HEK293 (cell line): ENCODE measurements around the gene LYST.

ENCODE experiments used
- BCL11A ChIP-seq: fragments of 450-650 bp; formaldehyde crosslinking; IDR thresholded peaks from 2 replicates; pipeline ENCODE4 v1.5.1; 2016; ENCODE audit warnings: low read depth, missing biosample characterization, missing genetic modification characterization
- KLF1 ChIP-seq: fragments of 450-650 bp; formaldehyde crosslinking; IDR thresholded peaks from 2 replicates; pipeline ENCODE4 v1.5.1; 2016; ENCODE audit warnings: missing biosample characterization, missing genetic modification characterization
- KLF16 ChIP-seq: fragments of 450-650 bp; formaldehyde crosslinking; IDR thresholded peaks from 2 replicates; pipeline ENCODE4 v1.5.1; 2017; ENCODE audit warnings: missing biosample characterization, missing genetic modification characterization
- KLF7 ChIP-seq: fragments of 450-650 bp; formaldehyde crosslinking; IDR thresholded peaks from 2 replicates; pipeline ENCODE4 v1.5.1; 2016; ENCODE audit warnings: missing biosample characterization, missing genetic modification characterization, borderline replicate concordance
- SETDB1 ChIP-seq: IDR thresholded peaks from one replicate; pipeline ENCODE4 v1.6.1; 2017; ENCODE audit warnings: mild to moderate bottlenecking, low read length, moderate library complexity, mixed read lengths; ENCODE audit not compliant: insufficient read length
- SP2 ChIP-seq: fragments of 450-650 bp; formaldehyde crosslinking; IDR thresholded peaks from 2 replicates; pipeline ENCODE4 v1.5.1; 2016; ENCODE audit warnings: missing biosample characterization, missing genetic modification characterization
- SP7 ChIP-seq: fragments of 450-650 bp; formaldehyde crosslinking; IDR thresholded peaks from 2 replicates; pipeline ENCODE4 v1.5.1; 2016; ENCODE audit warnings: missing biosample characterization, missing genetic modification characterization
- TCF7L2 ChIP-seq: IDR thresholded peaks from 2 replicates; pipeline ENCODE4 v1.6.1; 2011; ENCODE audit warnings: low read depth, mild to moderate bottlenecking, inconsistent platforms, low read length, moderate library complexity, borderline replicate concordance
- ZFP37 ChIP-seq: fragments of 450-650 bp; formaldehyde crosslinking; IDR thresholded peaks from 2 replicates; pipeline ENCODE4 v1.5.1; 2016; ENCODE audit warnings: missing biosample characterization, missing genetic modification characterization
- ZNF133 ChIP-seq: fragments of 450-650 bp; formaldehyde crosslinking; IDR thresholded peaks from 2 replicates; pipeline ENCODE4 v1.5.1; 2016; ENCODE audit warnings: missing biosample characterization, missing genetic modification characterization
- ZNF2 ChIP-seq: fragments of 450-650 bp; formaldehyde crosslinking; IDR thresholded peaks from 2 replicates; pipeline ENCODE4 v1.5.1; 2016; ENCODE audit warnings: missing biosample characterization, missing genetic modification characterization
- ZNF398 ChIP-seq: fragments of 450-650 bp; formaldehyde crosslinking; IDR thresholded peaks from 2 replicates; pipeline ENCODE4 v1.5.1; 2017; ENCODE audit warnings: missing biosample characterization, missing genetic modification characterization
- ZNF449 ChIP-seq: fragments of 450-650 bp; formaldehyde crosslinking; IDR thresholded peaks from 2 replicates; pipeline ENCODE4 v1.5.1; 2017; ENCODE audit warnings: missing biosample characterization, mild to moderate bottlenecking, missing genetic modification characterization, moderate library complexity
- ZNF518A ChIP-seq: fragments of 450-650 bp; formaldehyde crosslinking; conservative IDR thresholded peaks from 2 replicates; pipeline ENCODE4 v1.5.1; 2016; ENCODE audit warnings: low read depth, missing biosample characterization, missing genetic modification characterization
- ZNF558 ChIP-seq: fragments of 450-650 bp; formaldehyde crosslinking; IDR thresholded peaks from 2 replicates; pipeline ENCODE4 v1.5.1; 2016; ENCODE audit warnings: missing biosample characterization, missing genetic modification characterization
- ZNF747 ChIP-seq: fragments of 450-650 bp; formaldehyde crosslinking; IDR thresholded peaks from 2 replicates; pipeline ENCODE4 v1.5.1; 2016; ENCODE audit warnings: missing biosample characterization, missing genetic modification characterization
- ZNF776 ChIP-seq: fragments of 450-650 bp; formaldehyde crosslinking; IDR thresholded peaks from 2 replicates; pipeline ENCODE4 v1.5.0; 2017; ENCODE audit warnings: missing biosample characterization, missing genetic modification characterization, borderline replicate concordance
- ZNF792 ChIP-seq: fragments of 450-650 bp; formaldehyde crosslinking; IDR thresholded peaks from 2 replicates; pipeline ENCODE4 v1.5.1; 2016; ENCODE audit warnings: missing biosample characterization, missing genetic modification characterization
- ZNF843 ChIP-seq: fragments of 450-650 bp; formaldehyde crosslinking; IDR thresholded peaks from 2 replicates; pipeline ENCODE4 v1.5.1; 2016; ENCODE audit warnings: missing biosample characterization, missing genetic modification characterization
- ZSCAN30 ChIP-seq: fragments of 450-650 bp; IDR thresholded peaks from 2 replicates; pipeline ENCODE4 v1.5.1; 2018; ENCODE audit warnings: missing biosample characterization, mild to moderate bottlenecking, missing genetic modification characterization, moderate library complexity
- TF ChIP-seq, protein P1 (sequence below): fragments of 450-650 bp; formaldehyde crosslinking; IDR thresholded peaks from 2 replicates; pipeline ENCODE4 v1.5.1; 2016; ENCODE audit warnings: missing biosample characterization, missing genetic modification characterization
- TF ChIP-seq, protein P2 (sequence below): fragments of 450-650 bp; formaldehyde crosslinking; IDR thresholded peaks from 2 replicates; pipeline ENCODE4 v1.5.1; 2016; ENCODE audit warnings: missing biosample characterization, missing genetic modification characterization
- TF ChIP-seq, protein P3 (sequence below): fragments of 450-650 bp; formaldehyde crosslinking; IDR thresholded peaks from 2 replicates; pipeline ENCODE4 v1.5.1; 2016; ENCODE audit warnings: missing biosample characterization, missing genetic modification characterization

LYST gene

DNA sequence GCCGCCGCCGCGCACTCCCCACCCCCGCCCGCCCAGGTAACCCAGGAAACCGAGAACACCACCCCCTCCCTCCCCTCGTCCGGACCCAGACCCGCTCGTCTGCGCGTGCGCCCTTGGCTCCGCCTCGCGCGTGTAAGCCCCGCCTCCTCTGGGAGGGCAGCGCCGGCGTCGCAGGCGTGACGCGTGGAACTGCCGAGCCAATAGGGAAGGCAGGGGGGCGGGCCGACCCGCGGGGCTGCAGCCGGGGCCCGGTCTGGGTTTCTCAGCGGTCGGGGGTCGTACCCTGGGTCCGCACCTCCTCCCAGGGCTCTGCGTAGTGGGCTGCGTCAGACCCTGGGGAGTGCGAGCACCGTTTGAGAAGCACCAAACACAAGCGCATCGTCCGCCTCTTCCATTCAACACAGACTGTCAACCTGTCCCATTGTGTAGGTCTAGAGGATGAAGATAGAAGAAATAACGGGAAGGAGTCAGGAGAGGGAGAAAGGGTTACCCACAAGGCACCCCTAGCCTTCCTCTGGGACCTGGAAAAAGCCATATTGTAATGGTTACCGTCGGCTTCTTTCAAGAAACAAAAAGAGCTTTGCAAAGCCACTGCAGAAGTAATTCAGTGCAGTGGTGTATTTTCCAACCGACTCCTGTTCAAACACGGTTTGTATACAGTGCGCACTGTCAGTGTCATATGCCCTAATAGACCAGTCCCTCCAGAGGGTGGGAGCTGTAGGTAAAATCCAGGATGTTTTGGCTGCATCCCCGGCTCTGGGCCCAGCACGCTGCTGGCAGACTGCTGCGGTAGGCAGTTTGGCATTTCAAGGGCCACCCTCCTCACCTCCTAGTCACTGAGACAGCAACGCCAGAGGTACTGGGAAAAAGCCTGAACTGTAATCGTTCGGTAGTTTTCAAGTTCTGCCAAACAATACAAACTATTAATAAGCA, 473 bp upstream of the LYST start (continued):
- TF ChIP-seq ZNF843 (tag by site-specific recombination) (peak; percentile 78), ZNF518A (tag by site-specific recombination) (0 out of 2 replicates have a peak, but pooled peaks have one; percentile 25), ZNF776 (tag by site-specific recombination) (no peak), SETDB1 (no peak), KLF7 (tag by site-specific recombination) (no peak), SP2 (tag by site-specific recombination) (peak; percentile 98), SP7 (tag by site-specific recombination) (peak; percentile 86), ZNF747 (tag by site-specific recombination) (no peak), ZFP37 (tag by site-specific recombination) (peak; percentile 83; the same call in 1 of the 2 replicates), KLF16 (tag by site-specific recombination) (0 out of 2 replicates have a peak, but pooled peaks have one; percentile 55), TCF7L2 (0 out of 2 replicates have a peak, but pooled peaks have one; percentile 11), ZNF449 (peak; percentile 40; the same call in 1 of the 2 replicates), ZNF558 (tag by site-specific recombination) (no peak), ZNF2 (tag by site-specific recombination) (peak; percentile 85), ZNF792 (tag by site-specific recombination) (peak; percentile 90; the same call in 1 of the 2 replicates), ZNF133 (tag by site-specific recombination) (no peak), ZSCAN30 (tag by site-specific recombination) (peak; percentile 80), ZNF398 (tag by site-specific recombination) (peak; percentile 6; the same call in 1 of the 2 replicates), KLF1 (tag by site-specific recombination) (peak; percentile 44), BCL11A (tag by site-specific recombination) (peak; percentile 77; the same call in 1 of the 2 replicates)
- TF ChIP-seq, protein P1, sequence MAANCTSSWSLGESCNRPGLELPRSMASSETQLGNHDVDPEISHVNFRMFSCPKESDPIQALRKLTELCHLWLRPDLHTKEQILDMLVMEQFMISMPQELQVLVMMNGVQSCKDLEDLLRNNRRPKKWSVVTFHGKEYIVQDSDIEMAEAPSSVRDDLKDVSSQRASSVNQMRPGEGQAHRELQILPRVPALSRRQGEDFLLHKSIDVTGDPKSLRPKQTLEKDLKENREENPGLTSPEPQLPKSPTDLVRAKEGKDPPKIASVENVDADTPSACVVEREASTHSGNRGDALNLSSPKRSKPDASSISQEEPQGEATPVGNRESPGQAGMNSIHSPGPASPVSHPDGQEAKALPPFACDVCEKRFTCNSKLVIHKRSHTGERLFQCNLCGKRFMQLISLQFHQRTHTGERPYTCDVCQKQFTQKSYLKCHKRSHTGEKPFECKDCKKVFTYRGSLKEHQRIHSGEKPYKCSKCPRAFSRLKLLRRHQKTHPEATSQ (tag by site-specific recombination), result 0 out of 2 replicates have a peak, but pooled peaks have one; percentile 47
- TF ChIP-seq, protein P2, sequence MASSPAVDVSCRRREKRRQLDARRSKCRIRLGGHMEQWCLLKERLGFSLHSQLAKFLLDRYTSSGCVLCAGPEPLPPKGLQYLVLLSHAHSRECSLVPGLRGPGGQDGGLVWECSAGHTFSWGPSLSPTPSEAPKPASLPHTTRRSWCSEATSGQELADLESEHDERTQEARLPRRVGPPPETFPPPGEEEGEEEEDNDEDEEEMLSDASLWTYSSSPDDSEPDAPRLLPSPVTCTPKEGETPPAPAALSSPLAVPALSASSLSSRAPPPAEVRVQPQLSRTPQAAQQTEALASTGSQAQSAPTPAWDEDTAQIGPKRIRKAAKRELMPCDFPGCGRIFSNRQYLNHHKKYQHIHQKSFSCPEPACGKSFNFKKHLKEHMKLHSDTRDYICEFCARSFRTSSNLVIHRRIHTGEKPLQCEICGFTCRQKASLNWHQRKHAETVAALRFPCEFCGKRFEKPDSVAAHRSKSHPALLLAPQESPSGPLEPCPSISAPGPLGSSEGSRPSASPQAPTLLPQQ (tag by site-specific recombination), result peak; percentile 81
- TF ChIP-seq, protein P3, sequence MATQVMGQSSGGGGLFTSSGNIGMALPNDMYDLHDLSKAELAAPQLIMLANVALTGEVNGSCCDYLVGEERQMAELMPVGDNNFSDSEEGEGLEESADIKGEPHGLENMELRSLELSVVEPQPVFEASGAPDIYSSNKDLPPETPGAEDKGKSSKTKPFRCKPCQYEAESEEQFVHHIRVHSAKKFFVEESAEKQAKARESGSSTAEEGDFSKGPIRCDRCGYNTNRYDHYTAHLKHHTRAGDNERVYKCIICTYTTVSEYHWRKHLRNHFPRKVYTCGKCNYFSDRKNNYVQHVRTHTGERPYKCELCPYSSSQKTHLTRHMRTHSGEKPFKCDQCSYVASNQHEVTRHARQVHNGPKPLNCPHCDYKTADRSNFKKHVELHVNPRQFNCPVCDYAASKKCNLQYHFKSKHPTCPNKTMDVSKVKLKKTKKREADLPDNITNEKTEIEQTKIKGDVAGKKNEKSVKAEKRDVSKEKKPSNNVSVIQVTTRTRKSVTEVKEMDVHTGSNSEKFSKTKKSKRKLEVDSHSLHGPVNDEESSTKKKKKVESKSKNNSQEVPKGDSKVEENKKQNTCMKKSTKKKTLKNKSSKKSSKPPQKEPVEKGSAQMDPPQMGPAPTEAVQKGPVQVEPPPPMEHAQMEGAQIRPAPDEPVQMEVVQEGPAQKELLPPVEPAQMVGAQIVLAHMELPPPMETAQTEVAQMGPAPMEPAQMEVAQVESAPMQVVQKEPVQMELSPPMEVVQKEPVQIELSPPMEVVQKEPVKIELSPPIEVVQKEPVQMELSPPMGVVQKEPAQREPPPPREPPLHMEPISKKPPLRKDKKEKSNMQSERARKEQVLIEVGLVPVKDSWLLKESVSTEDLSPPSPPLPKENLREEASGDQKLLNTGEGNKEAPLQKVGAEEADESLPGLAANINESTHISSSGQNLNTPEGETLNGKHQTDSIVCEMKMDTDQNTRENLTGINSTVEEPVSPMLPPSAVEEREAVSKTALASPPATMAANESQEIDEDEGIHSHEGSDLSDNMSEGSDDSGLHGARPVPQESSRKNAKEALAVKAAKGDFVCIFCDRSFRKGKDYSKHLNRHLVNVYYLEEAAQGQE (tag by site-specific recombination), result 0 out of 2 replicates have a peak, but pooled peaks have one; percentile 14
